Neuron (in vitro differentiated cells): ENCODE data around the gene DAPK1.

Experiments
- H2AFZ ChIP-seq: one replicate; pipeline ENCODE4 v1.6.1; 2013; ENCODE audit warnings: low read depth, mild to moderate bottlenecking, inconsistent platforms, low read length, moderate library complexity
- H3K27me3 ChIP-seq: one replicate; pipeline ENCODE4 v1.6.1; 2013; ENCODE audit warnings: low read length; ENCODE audit not compliant: insufficient read depth
- H3K36me3 ChIP-seq: one replicate; pipeline ENCODE4 v1.6.1; 2013; ENCODE audit warnings: low read length; ENCODE audit not compliant: insufficient read depth
- H3K4me1 ChIP-seq: one replicate; pipeline ENCODE4 v1.6.1; 2013; ENCODE audit warnings: low read length; ENCODE audit not compliant: insufficient read depth
- H3K4me3 ChIP-seq: 2 replicates; pipeline ENCODE4 v1.5.1; 2013; ENCODE audit warnings: mild to moderate bottlenecking, low read length, moderate library complexity
- H3K9me3 ChIP-seq: one replicate; pipeline ENCODE4 v1.6.1; 2013; ENCODE audit warnings: low read length

The DAPK1 gene

DNA sequence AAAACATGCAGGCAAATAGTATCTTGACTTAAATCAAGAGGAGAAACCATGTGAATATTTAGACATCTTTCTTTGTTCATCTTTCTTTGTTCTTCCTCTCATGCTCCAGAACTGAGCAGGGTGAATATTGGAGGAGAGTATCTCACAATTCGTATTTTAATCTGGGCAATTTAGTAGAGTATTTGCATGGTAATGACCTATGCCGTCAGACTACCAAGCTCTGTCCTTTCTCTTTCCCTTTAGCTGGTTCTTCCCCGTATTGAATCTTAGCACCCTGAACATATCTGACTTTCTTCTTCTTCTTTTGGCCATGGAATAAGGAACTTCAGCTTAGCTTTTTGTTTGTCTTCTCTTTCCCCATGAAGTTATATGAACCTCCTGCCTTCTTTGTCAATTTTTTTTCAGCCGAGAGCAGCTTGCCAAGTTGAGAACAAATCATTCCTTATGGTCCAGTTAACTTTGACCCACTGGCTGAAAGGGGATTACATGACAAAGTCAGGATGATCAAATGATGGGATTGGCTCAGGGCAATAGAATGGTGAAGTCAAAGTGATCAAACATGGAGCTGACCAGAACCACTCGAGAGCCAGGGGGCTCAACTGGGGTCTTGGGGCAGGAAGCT is 95.8 kb downstream of the DAPK1 start:
- H3K9me3 ChIP-seq, result no peaks in the 10 kb centered on the region
- peaks cover under 1% of the 10 kb centered on the region for H3K4me1 ChIP-seq
- H3K36me3 ChIP-seq, result no peaks in the 10 kb centered on the region
- no peaks in the 10 kb centered on the region for H3K27me3 ChIP-seq
- H3K4me3 ChIP-seq, result no peak overlapping the region
- H2AFZ ChIP-seq, result no peak overlapping the region

- Histone ChIP-seq H3K36me3 (no peaks in the 10 kb centered on the region), H2AFZ (no peak overlapping the region), H3K27me3 (no peaks in the 10 kb centered on the region), H3K9me3 (no peaks in the 10 kb centered on the region), H3K4me3 (no peak overlapping the region), H3K4me1 (no peaks in the 10 kb centered on the region)
These were observed 96.5 kb downstream of the DAPK1 start for GRCh38 chr9:87594194-87594593.

- no peaks in the 10 kb centered on the region for H3K36me3 ChIP-seq
- no peaks in the 10 kb centered on the region for H3K9me3 ChIP-seq
- H2AFZ ChIP-seq, result no peak overlapping the region
- H3K4me1 ChIP-seq, result peaks cover 1% of the 10 kb centered on the region
- no peaks in the 10 kb centered on the region for H3K27me3 ChIP-seq
- H3K4me3 ChIP-seq, result no peak overlapping the region
These were observed 97.0 kb downstream of the DAPK1 start for GRCh38 chr9:87594662-87595061.

- no peaks in the 10 kb centered on the region for H3K36me3 ChIP-seq
- H3K27me3 ChIP-seq, result no peaks in the 10 kb centered on the region
- peaks cover 7% of the 10 kb centered on the region for H3K4me1 ChIP-seq
- H3K9me3 ChIP-seq, result no peaks in the 10 kb centered on the region
- no peak overlapping the region for H2AFZ ChIP-seq
- no peak overlapping the region for H3K4me3 ChIP-seq
These were observed 97.9 kb downstream of the DAPK1 start for GRCh38 chr9:87595610-87596009.

- H3K4me1 ChIP-seq, result peaks cover 7% of the 10 kb centered on the region
- H3K9me3 ChIP-seq, result no peaks in the 10 kb centered on the region
- no peaks in the 10 kb centered on the region for H3K36me3 ChIP-seq
- no peaks in the 10 kb centered on the region for H3K27me3 ChIP-seq
- H3K4me3 ChIP-seq, result no peak overlapping the region
- H2AFZ ChIP-seq, result no peak overlapping the region
These were observed 99.2 kb downstream of the DAPK1 start for GRCh38 chr9:87596862-87597261.

- no peak overlapping the region for H2AFZ ChIP-seq
- no peaks in the 10 kb centered on the region for H3K27me3 ChIP-seq
- H3K9me3 ChIP-seq, result no peaks in the 10 kb centered on the region
- H3K36me3 ChIP-seq, result no peaks in the 10 kb centered on the region
- no peak overlapping the region for H3K4me3 ChIP-seq
- peaks cover 9% of the 10 kb centered on the region for H3K4me1 ChIP-seq
These were observed 100.2 kb downstream of the DAPK1 start for GRCh38 chr9:87597710-87598443.

DNA sequence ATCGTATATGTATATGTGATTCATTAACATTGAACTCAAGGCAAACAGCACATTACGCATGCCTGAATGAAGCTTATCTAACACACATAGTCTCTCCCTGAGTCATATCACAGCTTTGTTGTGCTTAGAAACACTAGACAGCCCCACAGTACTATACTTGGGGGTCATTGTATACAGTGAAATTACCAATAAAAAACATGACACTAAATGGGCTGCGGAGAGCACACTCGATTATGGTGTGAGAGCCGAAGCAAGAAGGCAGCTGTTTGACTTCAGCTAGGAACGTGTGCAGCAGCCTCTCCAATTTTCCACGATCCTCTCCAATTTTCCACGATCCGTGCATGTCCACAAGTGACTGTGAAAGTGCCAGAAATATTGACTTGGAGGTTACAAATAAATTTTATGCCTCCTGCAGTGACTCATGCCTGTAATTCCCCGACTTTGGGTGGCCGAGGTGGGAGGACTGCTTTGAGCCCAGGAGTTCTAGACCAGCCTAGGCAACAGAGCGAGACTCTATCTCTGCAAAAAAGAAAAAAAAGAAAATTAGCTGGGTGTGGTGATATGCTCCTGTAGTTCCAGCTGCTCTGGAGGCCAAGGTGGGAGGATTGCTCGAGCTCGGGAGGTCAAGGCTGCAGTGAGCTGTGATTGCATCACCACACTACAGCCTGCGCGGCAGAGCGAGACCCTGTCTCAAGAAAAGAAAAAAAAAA is 102.4 kb downstream of the DAPK1 start:
- Histone ChIP-seq H3K9me3 (no peaks in the 10 kb centered on the region), H3K36me3 (peaks cover 4% of the 10 kb centered on the region), H3K27me3 (no peaks in the 10 kb centered on the region), H3K4me1 (peaks cover 13% of the 10 kb centered on the region), H2AFZ (no peak overlapping the region), H3K4me3 (no peak overlapping the region)

GRCh38 chr9:87601176-87601575 is 103.5 kb downstream of the DAPK1 start:
- Histone ChIP-seq H3K36me3 (peaks cover 16% of the 10 kb centered on the region), H3K4me3 (no peak overlapping the region), H3K4me1 (peaks cover 13% of the 10 kb centered on the region), H3K9me3 (no peaks in the 10 kb centered on the region), H3K27me3 (no peaks in the 10 kb centered on the region), H2AFZ (no peak overlapping the region)

GRCh38 chr9:87601595-87601994 is 103.9 kb downstream of the DAPK1 start:
- no peaks in the 10 kb centered on the region for H3K27me3 ChIP-seq
- peaks cover 13% of the 10 kb centered on the region for H3K4me1 ChIP-seq
- no peak overlapping the region for H2AFZ ChIP-seq
- H3K36me3 ChIP-seq, result peaks cover 16% of the 10 kb centered on the region
- H3K9me3 ChIP-seq, result no peaks in the 10 kb centered on the region
- H3K4me3 ChIP-seq, result no peak overlapping the region

DNA sequence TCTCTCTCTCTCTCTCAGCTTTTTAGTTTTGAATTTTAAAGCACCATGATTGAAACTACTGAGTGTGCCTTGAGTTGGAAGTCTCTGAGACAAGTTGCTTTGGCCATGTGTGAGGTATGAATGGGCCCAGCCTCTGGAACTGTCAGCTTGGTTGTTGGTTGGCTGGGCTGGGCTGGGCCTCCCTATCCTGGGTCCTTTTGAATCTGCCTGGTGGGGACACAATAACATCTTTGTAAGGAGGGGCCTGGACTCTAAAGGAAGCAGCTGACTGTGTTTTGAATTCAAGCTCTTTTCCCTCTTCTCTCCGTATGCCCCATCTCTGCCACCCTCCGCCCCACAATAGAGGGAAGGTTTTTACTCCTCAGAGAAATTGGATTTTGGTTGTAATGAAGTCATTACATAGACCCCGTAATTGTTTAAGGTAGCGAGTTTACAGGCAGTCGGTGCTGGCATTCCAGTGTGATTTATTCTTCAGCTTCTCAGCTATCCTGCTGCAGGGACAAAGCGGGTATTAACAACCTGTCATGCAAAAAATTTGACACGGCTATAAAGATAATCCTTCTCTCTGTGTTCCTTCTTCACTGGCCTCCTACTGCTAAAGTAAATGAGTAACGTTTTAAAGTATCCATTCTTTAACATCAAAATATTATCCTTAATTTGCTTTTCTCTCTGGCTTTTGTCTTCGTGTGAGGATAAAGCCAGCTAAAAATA is 105.4 kb downstream of the DAPK1 start:
- H3K4me1 ChIP-seq, result peaks cover 13% of the 10 kb centered on the region
- no peaks in the 10 kb centered on the region for H3K27me3 ChIP-seq
- H2AFZ ChIP-seq, result no peak overlapping the region
- H3K9me3 ChIP-seq, result no peaks in the 10 kb centered on the region
- peaks cover 27% of the 10 kb centered on the region for H3K36me3 ChIP-seq
- no peak overlapping the region for H3K4me3 ChIP-seq

GRCh38 chr9:87603854-87604490 is 106.3 kb downstream of the DAPK1 start:
- Histone ChIP-seq H2AFZ (no peak overlapping the region), H3K36me3 (peaks cover 31% of the 10 kb centered on the region), H3K27me3 (no peaks in the 10 kb centered on the region), H3K4me1 (peaks cover 17% of the 10 kb centered on the region), H3K4me3 (no peak overlapping the region), H3K9me3 (no peaks in the 10 kb centered on the region)

GRCh38 chr9:87604886-87605588 is 107.4 kb downstream of the DAPK1 start:
- peaks cover 31% of the 10 kb centered on the region for H3K36me3 ChIP-seq
- no peaks in the 10 kb centered on the region for H3K9me3 ChIP-seq
- no peaks in the 10 kb centered on the region for H3K27me3 ChIP-seq
- no peak overlapping the region for H3K4me3 ChIP-seq
- H3K4me1 ChIP-seq, result peaks cover 13% of the 10 kb centered on the region
- no peak overlapping the region for H2AFZ ChIP-seq
